Left renal cortex interstitium (tissue), 4 donors: ENCODE results near the gene CMIP. TPM values are rescaled to one million over a fixed set of nuclear protein-coding genes. Genes with fewer than 3 reads are reported as not detected.

Experiments
- DNase-seq, 4 donors: peaks; one replicate each; pipeline ENCODE4 v3.0.0-alpha.2; 2013; ENCODE audit warnings: low read depth in 4 of 4, low spot score in 2 of 4, missing footprints in 1 of 4
- polyA plus RNA-seq, 4 donors: library from polyadenylated mRNA; unstranded; fragments of 120-200 nt; gene quantifications; one replicate each; pipeline ENCODE4 v1.2.1, GENCODE V29; 2013; ENCODE audit not compliant: insufficient read length in 4 of 4

CMIP gene
- polyA plus RNA-seq, 4 donors = 39.5 to 53.2 (median 42.3) TPM

- DNase-seq = no peak
Measured at GRCh38 chr16:81558444-81559175, 114.0 kb downstream of the CMIP start.

- no peak for DNase-seq
Measured at GRCh38 chr16:81560979-81561657, 116.5 kb downstream of the CMIP start.

GRCh38 chr16:81562174-81562849, 117.7 kb downstream of the CMIP start:
- no peak for DNase-seq

DNA sequence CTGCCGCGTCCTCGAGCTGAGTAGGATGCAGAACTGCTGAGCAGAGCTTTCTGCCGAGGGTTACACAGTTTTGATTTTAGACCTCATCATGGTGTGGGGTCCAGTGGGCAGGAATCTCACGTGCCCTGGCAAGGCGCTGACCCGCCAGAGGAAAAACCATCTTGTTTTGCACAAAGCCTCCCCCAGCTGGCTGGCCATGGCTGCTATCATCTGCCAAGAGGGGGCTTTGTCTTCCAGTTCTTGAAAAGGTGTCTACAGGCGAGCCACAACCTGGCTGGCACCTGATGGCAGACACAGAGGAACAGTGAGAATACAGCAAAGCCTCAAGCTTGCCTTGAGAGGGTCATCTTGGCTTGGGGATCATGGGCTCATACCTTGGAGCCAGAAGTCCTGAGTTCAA, 118.3 kb downstream of the CMIP start:
- DNase-seq = no peak

GRCh38 chr16:81564421-81564911, 119.9 kb downstream of the CMIP start:
- DNase-seq = no peak

GRCh38 chr16:81565321-81566028, 120.9 kb downstream of the CMIP start:
- no peak for DNase-seq

DNA sequence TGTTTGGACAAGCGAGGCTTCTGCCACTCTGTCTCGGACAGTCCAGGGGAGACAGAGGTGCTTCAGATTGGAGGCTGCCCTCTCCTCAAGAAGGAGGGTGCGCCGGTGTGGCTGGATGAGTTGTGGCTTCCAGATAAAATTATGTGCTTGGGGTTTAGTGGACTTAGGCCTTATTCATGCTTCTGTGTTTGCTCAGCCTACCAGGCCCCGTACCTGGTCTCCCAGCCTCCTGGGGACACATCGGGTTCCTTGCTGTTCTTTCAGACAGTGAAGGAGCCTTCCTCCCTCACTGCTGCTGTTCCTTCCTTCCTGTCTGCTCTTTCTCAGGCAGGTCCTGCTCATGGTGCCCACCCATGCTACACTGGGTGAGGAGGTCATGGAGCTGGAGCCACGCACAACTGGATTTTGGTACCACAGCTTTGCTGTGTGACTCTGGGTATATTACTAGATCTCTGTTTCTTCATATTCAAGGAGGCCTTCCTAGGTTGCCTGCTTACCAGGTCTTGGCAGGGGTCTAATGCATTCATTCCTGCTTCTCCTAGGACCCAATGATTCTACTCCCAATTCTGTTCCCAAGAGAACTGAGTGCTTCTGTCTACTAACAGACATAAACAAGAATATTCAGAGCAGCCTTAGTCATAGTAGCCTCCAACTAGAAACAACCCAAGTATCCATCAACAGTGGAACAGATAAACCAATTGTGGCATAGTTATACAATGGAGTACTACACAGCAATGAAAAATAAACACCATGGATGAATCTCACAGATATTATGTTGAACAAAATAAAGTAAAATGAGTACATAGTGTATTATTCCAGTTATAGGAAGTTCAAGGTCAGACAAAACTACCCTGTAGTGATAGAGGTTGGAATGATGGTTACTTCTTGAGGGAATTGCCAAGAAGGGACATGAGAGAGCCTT, 121.7 kb downstream of the CMIP start:
- DNase-seq = no peak

DNA sequence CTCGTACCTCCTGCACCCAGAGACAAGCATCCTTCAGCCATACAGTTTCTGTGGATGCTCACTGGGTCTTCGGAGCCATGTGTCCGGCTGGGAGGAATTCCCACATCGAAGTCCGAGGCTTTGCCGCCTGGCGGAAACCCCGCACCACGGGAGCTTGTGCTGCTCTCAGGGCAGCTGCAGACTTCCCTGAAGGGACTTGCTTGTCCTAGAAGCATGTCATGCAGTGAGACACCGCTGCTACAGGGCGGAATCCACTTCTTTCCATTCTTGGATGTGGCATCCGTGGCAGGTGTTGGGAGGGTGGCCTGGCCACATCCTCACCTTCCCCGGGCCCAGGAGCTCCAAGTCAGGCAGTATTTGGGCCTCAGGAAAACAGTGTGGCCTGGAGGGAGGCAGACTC, 122.5 kb downstream of the CMIP start:
- DNase-seq = no peak

DNA sequence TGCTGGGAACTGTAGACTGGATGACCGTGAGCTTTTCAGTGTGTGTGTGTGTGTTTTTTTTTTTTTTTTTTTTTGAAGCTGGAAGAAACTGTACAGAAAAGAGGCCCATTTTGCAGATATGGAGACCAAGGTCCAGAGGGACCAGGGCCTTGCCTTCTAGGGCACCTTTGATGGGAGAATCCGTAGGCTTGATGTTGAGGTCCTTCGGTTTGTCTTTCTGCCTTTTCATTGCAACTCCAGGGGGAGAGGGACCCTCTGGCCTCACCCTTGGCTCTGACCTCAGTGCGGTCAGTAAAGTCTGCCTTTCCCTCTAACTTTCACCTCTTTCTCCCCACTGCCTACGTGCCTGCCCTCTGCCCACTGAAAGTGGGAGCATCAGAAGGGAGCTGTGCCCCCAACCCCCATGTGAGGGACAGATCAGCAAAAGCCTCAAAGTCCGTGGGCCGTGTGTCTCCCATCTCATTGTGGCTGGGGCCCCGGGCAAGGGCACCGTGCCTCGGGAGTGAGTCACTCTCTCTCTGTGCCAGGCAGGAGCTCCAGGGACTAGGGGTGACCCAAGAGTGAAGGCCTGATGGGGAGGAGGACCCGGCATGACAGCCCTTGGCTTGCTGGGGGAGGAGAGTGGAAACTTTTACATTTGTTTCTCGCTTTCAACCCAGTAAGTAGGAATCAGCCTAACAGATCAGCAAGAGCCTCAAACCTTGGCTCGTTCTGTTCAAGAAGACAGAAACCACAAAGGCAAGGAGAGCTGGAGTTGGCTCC, 123.6 kb downstream of the CMIP start:
- DNase-seq = no peak

DNA sequence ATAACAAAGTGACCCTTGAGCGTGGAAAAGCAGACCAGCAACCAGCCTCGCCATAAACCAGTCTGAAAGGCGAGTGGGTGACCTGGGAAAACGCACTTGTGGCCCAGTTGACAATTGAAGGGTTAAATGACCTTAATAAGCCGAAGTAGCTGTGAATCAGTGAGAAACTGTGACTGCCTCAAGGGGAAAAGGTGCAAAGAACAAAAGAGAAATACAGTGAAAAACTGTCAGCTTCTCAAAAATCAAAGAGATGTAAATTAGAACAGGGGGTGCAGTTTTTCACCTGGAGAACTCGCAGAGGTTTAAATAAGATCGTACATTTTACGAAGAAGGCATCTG, 124.1 kb downstream of the CMIP start:
- no peak for DNase-seq

- no peak for DNase-seq
Measured at GRCh38 chr16:81569361-81570034, 124.9 kb downstream of the CMIP start.

DNA sequence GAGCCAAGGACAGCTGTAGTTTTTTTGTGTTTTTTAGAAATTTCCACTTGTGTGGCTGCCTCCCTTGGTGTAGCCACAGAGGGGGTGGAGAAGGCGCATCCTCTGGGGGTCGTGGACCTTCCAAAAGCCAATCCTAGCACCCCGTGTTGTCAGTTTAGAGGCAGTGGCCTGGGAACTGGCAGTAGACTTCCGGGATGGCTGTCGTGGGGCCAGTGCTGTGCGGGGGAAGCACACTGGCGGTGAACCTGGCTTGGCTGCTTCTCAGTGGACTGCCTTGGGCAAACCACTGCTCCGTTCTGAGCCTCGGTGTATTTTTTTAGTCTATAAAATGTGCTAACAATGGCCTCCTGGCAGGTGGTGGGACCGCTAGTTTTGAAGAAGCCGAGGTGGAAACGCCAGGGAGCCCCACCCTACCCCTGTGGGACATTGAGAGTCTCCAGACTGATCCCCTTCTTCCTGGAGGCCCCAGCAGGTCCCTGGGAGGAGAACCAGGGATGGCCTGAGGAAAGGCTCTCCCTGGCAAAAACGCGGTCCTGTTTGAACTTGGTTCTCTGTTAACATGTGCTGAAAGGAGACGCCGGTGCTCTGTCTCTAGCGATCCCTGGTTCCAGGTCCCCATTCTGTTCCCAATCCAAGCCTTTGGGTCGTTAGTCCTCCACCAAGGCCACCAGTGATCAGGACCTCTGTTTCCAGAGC, 125.7 kb downstream of the CMIP start:
- DNase-seq = no peak

GRCh38 chr16:81571175-81571574, 126.6 kb downstream of the CMIP start:
- no peak for DNase-seq

GRCh38 chr16:81571592-81572385, 127.2 kb downstream of the CMIP start:
- no peak for DNase-seq

DNA sequence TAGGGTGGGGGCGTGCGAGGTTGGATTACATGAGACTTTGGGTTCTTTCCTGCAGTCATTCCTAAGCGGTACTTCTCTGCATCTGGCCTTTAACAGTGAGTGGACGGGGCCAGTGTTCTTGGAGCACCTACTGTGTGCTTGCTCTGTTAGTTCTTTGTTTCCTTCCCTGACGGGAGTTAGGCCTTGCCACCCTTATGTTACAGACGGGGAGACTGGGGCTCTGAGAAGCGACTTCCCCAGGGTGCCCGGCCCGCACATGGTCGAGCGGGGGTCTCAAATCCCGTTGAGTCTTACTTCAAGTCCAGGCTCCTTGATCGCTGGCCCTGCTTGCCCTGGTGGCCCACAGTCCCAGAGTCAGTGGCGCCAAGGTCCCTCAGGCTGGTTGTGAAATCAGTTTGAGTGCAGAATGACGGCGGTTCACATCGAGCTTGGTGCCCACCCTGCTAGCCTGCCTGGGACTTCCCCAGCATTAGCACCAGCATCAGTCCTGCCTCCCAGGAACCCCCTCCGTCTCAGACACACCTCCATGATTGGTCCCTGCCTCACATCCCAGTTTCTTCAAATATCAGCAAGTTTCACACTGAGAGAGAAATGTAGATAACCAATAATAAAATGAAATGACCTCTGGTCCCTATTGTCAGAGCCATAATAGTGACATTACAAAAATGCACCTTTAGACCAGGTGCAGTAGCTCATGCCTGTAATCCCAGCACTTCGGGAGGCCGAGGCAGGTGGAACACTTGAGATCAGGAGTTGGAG, 128.0 kb downstream of the CMIP start:
- no peak for DNase-seq

DNA sequence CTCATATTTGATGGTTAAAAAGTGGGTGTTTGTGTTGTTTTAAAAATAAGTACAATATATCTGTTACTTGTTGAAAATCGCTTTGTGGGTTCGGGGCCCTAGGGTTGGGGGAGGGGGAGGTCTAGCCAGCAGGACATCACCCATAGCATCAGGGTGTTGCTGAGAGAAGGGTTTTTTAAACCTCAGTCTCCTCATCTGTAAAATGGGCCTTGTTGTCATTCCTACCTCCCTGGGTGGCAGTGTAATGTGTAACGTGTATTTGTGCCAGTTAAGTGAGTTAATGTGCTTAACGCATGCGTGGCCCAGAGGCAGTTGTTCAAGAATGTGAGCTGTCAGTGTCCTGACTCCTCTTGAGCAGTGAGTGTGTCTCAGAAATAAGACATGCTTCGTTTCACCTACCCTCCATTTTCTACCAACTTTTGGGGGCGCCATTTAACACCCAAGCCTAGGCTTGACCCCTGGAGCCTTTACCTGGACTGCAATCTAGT, 129.0 kb downstream of the CMIP start:
- no peak for DNase-seq
